ENCODE results near the gene CUL1.

Gene CUL1

GRCh38 chr7:148804343-148805235 lies 105.9 kb downstream of the CUL1 start:
- DNase-seq (ENCODE audit: low read depth in 2 of 2), result no peak

- DNase-seq (ENCODE audit: low read depth in 2 of 2), result no peak
Observed at GRCh38 chr7:148806187-148806586, 107.5 kb downstream of the CUL1 start.

DNA sequence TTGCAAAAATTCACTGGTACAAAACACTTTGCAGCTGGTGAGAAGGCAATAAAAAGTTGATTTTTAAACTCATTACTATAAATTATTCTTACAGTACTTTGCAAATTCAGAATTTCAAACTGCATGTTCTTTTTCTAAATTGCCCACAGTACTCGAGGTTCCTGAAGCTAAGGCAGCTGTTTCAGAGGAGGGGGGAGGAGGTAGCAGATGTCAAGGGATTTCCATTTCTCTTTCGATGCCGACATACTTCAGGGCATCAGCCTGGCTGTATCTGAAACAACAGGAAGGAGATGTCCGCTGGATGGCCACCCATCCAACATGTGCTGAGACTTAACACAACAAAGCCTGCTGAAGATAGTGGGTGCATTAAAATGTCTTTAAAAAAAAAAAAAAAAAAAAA lies 108.7 kb downstream of the CUL1 start:
- no peak for DNase-seq (ENCODE audit: low read depth in 2 of 2)

DNA sequence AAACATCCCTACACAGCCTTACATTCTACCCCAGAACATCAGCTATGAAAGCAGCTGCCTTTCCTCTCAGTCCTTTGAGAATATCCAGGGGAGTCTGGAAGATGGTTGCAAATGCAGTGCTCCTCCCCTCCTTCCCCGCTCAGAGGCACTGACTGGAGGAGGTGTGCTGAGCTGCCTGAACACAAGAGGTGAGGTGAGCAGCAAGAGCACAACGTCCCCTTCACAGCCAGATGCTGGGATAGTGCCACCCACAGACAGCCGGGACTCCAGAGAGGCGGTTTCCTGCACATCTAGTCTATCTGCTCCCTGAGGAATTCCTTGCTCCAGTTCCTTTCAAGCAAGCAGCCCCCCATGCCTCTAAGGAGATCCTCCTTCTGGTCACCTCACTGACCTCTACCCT lies 111.2 kb downstream of the CUL1 start:
- no peak for DNase-seq (ENCODE audit: low read depth in 2 of 2)

- no peak for DNase-seq (ENCODE audit: low read depth in 2 of 2)
Observed at GRCh38 chr7:148811892-148812291, 113.2 kb downstream of the CUL1 start.

GRCh38 chr7:148813890-148814289 lies 115.2 kb downstream of the CUL1 start:
- DNase-seq (ENCODE audit: low read depth in 2 of 2), result no peak

- no peak for DNase-seq (ENCODE audit: low read depth in 2 of 2)
Observed at GRCh38 chr7:148814922-148815559, 116.3 kb downstream of the CUL1 start.

DNA sequence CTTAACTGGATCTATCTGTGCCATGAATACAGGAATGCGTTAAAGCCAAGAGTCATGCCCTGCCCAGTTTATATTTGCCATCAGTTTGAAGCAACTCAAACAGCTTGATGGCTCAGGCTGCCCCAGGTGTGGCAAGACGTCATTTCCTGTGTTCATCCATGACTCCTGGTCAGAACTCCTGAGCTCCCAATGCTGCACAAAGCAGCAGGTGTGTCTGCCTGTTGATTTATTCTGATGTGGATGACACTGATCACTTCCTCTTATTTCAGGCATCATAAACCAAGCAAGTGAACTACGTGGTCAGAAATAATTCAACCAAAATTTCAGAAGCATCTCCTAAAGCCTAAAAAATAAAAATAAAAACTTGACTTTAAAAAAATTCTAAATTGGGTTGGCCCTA lies 116.9 kb downstream of the CUL1 start:
- DNase-seq (ENCODE audit: low read depth in 2 of 2), result no peak

DNA sequence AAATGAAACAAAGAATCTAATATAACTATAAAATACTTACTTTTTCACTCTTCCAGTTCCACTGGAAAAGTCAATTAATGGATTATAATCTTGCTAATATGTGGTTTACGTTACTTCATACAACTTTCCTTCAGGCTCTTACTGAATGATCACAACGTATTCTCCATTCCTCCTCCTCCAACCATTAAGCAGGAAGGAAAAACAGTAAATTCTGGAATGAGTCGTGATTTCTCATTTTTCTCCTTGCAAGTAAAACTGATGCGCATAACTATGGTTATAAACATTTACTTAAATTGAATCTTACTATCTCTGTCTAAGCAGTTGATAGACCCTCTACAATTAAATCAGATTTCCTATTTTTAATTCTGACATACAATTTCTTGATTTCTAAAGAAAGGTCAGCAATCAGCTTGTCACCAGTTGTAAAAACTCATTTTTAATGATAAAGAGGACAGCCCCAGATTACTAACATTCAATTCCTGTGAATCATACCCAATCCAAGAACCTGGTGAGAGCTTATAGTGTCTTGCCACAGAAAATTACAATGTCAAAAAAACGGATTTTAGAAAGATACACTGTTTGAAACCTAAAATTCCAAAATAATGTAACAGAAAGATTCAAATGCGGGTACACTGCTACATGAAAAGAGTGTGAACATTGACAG lies 121.1 kb downstream of the CUL1 start:
- DNase-seq (ENCODE audit: low read depth in 2 of 2), result no peak

DNA sequence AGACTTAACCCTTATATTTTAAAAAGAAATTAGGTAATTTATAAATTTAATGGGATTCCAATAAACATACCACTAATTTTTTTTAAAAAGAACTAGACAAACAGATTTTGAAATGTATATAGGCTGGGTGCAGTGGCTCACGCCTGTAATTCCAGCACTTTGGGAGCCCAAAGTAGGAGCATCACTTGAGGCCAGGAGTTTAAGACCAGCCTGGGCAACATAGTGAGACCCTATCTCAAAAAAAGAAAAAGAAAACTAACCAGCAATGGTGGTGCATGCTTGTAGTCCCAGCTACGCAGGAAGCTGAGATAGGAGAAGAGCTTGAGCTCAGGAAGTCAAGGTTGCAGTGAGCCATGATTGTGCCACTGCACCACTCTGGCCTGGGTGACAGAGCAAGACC lies 122.7 kb downstream of the CUL1 start:
- DNase-seq (ENCODE audit: low read depth in 2 of 2), result no peak

DNA sequence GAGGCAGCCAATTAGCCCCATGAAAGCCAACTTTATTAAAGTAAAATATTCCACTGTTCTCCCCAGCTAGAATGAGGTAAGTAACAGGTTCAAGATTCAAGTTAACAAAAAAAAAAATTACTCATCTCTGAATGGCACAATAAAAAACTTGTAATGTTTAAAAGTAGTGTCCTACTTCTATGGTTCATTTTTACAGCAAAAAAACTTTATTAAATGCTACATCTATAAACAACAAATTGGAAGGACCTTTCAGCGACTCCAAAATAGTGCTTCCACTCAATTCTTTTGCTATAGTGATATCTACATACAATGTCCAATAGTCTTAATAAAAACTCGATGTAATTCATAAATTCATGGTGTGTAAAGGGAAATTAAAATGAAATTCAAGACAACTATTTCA lies 126.2 kb downstream of the CUL1 start:
- no peak for DNase-seq (ENCODE audit: low read depth in 2 of 2)

- no peak for DNase-seq (ENCODE audit: low read depth in 2 of 2)
Observed at GRCh38 chr7:148825338-148825737, 126.6 kb downstream of the CUL1 start.

DNA sequence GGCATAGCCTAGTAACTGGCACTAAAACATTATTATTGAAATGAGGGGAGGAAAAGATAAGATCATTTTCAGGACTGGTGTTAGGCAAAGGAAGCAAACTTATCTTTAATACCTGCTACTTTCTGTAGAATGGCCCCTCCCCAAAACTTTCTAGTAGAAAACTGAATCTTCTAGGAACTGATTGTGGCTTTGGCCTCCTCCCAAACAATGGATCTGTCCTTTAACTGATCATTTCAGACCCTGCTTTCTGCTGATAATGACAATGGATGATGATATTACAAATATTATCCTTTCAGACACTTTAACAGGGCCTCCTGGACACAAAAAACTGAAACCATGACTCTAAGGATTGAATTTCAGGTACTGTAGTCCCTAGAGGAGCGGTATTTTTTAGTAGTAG lies 130.3 kb downstream of the CUL1 start:
- DNase-seq (ENCODE audit: low read depth in 2 of 2), result no peak

- no peak for DNase-seq (ENCODE audit: low read depth in 2 of 2)
Observed at GRCh38 chr7:148830897-148831692, 132.4 kb downstream of the CUL1 start.

- no peak for DNase-seq (ENCODE audit: low read depth in 2 of 2)
Observed at GRCh38 chr7:148831782-148832181, 133.1 kb downstream of the CUL1 start.

- no peak for DNase-seq (ENCODE audit: low read depth in 2 of 2)
Observed at GRCh38 chr7:148834605-148835004, 135.9 kb downstream of the CUL1 start.

- DNase-seq (ENCODE audit: low read depth in 2 of 2), result no peak
Observed at GRCh38 chr7:148835854-148836253, 137.2 kb downstream of the CUL1 start.

- DNase-seq (ENCODE audit: low read depth in 2 of 2), result no peak
Observed at GRCh38 chr7:148838905-148839304, 140.2 kb downstream of the CUL1 start.

GRCh38 chr7:148847815-148848734 lies 149.4 kb downstream of the CUL1 start:
- no peak for DNase-seq (ENCODE audit: low read depth in 2 of 2)

GRCh38 chr7:148849393-148850098 lies 150.8 kb downstream of the CUL1 start:
- DNase-seq (ENCODE audit: low read depth in 2 of 2), result no peak
